Neutrophil (primary cell): Measurements from ENCODE around the gene PLD1.
A peak's percentile ranks its signal among the peaks of the same experiment; 100 is the strongest.

Experiments used
- H3K27ac ChIP-seq: fragments of 200-600 bp; sonication (generic); 2 replicates; pipeline ENCODE4 v1.5.1; 2016; ENCODE audit warnings: mild to moderate bottlenecking, moderate library complexity
- H3K27me3 ChIP-seq: fragments of 200-600 bp; sonication (generic); 2 replicates; pipeline ENCODE4 v1.6.0; 2016; ENCODE audit warnings: mild to moderate bottlenecking
- H3K36me3 ChIP-seq: fragments of 200-600 bp; sonication (generic); 2 replicates; pipeline ENCODE4 v1.5.1; 2017
- H3K4me1 ChIP-seq, 2 experiments: fragments of 200-600 bp in 1 of 2; sonication (generic) in 1 of 2; 1 replicate in 1 of 2; 2 replicates in 1 of 2; pipeline versions ENCODE4 v1.5.1 to v1.6.1; 2013 to 2016; ENCODE audit warnings: low read depth in 1 of 2, low read length in 1 of 2, mild to moderate bottlenecking in 1 of 2, moderate library complexity in 1 of 2; ENCODE audit not compliant: control insufficient read depth in 1 of 2, insufficient read depth in 1 of 2
- H3K4me3 ChIP-seq, 2 experiments: fragments of 200-600 bp in 1 of 2; sonication (generic) in 1 of 2; 1 replicate in 1 of 2; 2 replicates in 1 of 2; pipeline ENCODE4 v1.5.1; 2013 to 2016; ENCODE audit warnings: low read depth in 1 of 2, low read length in 1 of 2, mild to moderate bottlenecking in 1 of 2, moderate library complexity in 1 of 2
- H3K9me3 ChIP-seq: fragments of 200-600 bp; sonication (generic); 2 replicates; pipeline ENCODE4 v1.5.1; 2016
- CTCF ChIP-seq: fragments of 200-600 bp; sonication (generic); IDR thresholded peaks from 2 replicates; pipeline ENCODE4 v1.5.1; 2016; ENCODE audit warnings: antibody characterized with exemption

PLD1 gene

GRCh38 chr3:171825222-171825828 lies 15.0 kb upstream of the PLD1 start:
- Histone ChIP-seq H3K27ac (peak overlapping the region; percentile 16), H3K36me3 (no peaks in the 10 kb centered on the region), H3K4me1 (peaks cover 72 to 76% of the 10 kb centered on the region in 2 experiments), H3K4me3 (no peak overlapping the region), H3K27me3 (no peaks in the 10 kb centered on the region), H3K9me3 (no peaks in the 10 kb centered on the region)
- TF ChIP-seq CTCF, result no peak

DNA sequence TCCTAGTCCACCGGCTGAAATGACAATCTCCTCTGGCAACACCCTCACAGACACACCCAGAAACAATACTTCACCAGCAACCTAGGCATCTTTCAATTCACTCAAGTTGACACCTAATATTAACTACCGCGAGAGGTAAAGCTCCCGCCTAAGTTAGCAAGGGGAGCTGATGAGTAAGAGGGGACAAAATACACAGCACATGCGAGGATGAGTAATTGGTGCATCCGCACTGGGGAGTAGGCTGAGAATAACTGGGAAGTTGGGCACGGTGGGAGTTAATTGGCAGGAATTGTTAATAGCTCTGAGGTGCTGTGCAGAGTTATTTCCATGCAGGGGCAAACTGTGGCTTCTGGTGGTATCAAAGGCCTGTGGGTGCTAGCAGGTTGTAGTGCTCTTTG lies 14.5 kb upstream of the PLD1 start:
- H3K27ac ChIP-seq, result peak overlapping the region; percentile 16
- H3K36me3 ChIP-seq, result no peaks in the 10 kb centered on the region

GRCh38 chr3:171824116-171824515 lies 13.8 kb upstream of the PLD1 start:
- peak overlapping the region; percentile 19 for H3K27ac ChIP-seq
- no peaks in the 10 kb centered on the region for H3K27me3 ChIP-seq
- TF ChIP-seq CTCF, result no peak
- no peak overlapping the region for H3K4me3 ChIP-seq
- H3K4me1 ChIP-seq, result peaks cover 60 to 64% of the 10 kb centered on the region in 2 experiments
- H3K36me3 ChIP-seq, result no peaks in the 10 kb centered on the region
- no peaks in the 10 kb centered on the region for H3K9me3 ChIP-seq

More for the DNA sequence above, 14.5 kb upstream of the PLD1 start:
- no peak overlapping the region for H3K4me3 ChIP-seq
- H3K27me3 ChIP-seq, result no peaks in the 10 kb centered on the region
- no peak for TF ChIP-seq CTCF
- no peaks in the 10 kb centered on the region for H3K9me3 ChIP-seq
- peaks cover 67 to 71% of the 10 kb centered on the region in 2 experiments for H3K4me1 ChIP-seq

- H3K4me3 ChIP-seq, result no peak overlapping the region
- no peaks in the 10 kb centered on the region for H3K9me3 ChIP-seq
- H3K27me3 ChIP-seq, result no peaks in the 10 kb centered on the region
- H3K36me3 ChIP-seq, result no peaks in the 10 kb centered on the region
- no peak overlapping the region for H3K27ac ChIP-seq
- peaks cover 44 to 49% of the 10 kb centered on the region in 2 experiments for H3K4me1 ChIP-seq
- no peak for TF ChIP-seq CTCF
Measured at GRCh38 chr3:171822431-171823106, 12.3 kb upstream of the PLD1 start.

DNA sequence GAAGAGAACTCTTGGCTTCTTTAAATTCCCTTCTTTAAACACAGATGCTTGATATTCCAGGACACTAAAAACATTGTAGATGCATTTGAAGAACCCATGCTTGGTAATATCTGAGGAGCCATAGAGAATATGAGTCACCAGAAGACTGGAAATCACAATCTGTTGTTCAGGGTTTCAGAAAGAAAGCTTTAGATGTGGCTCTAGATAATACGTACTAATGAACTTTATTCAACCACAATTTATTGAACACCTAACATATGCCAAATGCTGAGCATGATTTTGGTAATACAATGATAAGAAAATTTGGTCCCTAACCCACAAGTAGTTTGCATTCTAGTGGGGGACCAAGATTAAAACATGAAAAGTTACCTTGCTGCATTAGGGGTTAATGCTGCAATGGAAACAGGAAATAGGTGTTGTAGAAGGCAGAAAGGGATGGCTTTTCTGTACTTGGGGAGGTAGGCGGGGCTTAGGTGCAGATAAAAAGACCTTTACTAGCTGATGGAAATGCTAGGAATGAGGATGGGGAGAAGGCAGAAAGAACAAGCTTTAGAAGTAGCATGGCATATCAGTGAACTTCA lies 11.6 kb upstream of the PLD1 start:
- no peaks in the 10 kb centered on the region for H3K36me3 ChIP-seq
- no peaks in the 10 kb centered on the region for H3K9me3 ChIP-seq
- H3K27ac ChIP-seq, result no peak overlapping the region
- no peaks in the 10 kb centered on the region for H3K27me3 ChIP-seq
- TF ChIP-seq CTCF, result no peak
- H3K4me1 ChIP-seq, result peaks cover 39 to 44% of the 10 kb centered on the region in 2 experiments
- no peak overlapping the region for H3K4me3 ChIP-seq
